HG03439 (cell line): ENCODE results near the gene CFAP65.
A peak's percentile ranks its signal among the peaks of the same experiment; 100 is the strongest.

Source experiments
- ATAC-seq: cut with Tn5 transposase; IDR thresholded peaks from one replicate; pipeline ENCODE4 v1.9.1; 2021; ENCODE audit warnings: mild to moderate bottlenecking, moderate library complexity; ENCODE audit not compliant: unreplicated experiment

The CFAP65 gene

DNA sequence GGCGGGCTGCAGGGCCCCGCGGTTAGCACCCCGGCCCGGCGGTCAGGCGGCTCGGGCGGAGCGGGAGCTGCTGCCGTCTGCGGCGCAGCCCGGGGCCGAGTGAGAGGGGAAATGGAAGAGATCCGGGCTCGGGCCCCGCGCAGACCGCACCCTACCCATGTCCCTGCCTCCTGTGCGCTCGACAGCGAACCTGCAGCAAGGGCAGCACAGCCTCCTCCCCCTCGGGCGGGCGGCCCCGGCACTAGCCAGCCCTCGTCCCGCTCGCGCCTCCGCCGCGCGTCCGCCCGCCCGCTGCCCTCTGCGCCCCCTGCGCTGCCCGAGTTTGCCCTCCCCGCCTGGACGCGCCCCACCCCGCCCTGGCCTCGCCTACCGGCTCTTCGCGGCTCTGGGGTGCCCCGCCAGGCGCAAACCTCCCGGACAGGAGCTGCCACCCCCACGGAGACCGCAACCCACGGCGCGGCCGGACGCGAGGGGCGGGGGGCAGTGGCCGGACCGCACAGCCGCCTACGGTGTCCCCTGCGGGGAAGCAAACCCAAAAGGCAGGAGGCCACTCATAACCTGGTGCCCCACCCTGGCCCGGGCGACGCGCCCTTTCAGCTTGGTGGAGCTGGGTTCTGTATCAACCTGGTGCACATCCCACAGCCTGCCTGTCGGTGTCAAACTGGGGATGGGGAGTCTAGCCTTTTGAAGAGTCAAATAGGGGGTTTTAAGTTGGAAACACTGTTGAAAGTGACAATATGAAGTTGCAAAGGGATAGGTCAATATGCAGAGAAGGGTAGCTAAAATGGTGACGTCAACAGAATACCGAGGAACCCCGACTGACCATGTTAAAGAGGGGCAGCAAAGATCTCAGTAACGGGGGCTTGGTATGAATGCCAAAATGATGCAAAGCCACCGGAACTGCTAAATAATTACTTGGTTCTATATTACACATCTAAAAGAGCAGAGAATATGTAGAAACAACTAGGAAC lies 19.8 kb upstream of the CFAP65 start, which contains the start of gene IHH:
IHH (minus strand) TSS at position 101 of the 971 bp plus-strand sequence. CDS start 454 bp downstream, outside the sequence.
- no peak for ATAC-seq

DNA sequence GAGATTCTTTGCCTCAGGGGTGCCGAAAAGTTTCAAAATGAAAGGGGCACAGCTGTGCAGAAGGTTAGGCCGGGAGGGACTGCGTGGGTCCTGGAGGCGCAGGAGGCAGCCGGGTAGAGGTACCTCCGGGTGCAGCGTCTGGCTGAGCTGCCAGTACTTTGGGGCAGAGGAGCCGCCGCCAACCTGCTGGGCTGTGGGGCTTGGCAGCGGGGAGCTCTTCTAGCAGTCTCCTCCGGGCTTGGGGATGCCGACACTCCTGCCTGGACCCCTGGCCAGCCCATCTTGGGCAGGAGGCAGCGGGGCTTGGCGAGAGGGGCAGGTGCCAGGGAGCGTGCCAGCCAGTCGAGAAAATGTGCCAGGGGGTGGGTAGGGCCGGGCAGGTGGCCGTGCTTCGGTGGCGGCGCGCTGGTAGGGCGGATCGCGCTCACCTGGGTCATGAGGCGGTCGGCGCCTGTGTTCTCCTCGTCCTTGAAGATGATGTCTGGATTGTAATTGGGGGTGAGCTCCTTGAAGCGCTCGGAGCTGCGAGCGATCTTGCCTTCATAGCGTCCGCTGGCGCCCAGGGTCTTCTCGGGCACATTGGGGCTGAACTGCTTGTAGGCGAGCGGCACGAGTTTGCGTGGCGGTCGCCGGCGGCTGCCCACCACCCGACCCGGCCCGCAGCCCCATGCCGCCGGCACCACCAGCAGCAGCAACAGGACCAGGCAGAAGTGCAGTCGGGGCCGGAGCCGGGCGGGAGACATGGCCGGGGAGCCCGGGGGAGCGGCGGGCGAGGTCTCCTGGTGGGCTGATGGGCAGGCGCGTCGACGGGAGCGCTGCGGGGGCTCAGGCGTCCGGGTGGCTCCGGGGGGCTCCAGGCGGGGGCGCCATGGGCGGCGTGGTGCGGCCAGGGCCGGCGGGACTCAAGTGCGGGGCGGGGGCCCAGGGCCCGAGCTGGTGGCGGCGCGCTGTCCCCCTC lies 18.7 kb upstream of the CFAP65 start:
- no peak for ATAC-seq

- no peak for ATAC-seq
Measured at GRCh38 chr2:219059375-219059724, 18.0 kb upstream of the CFAP65 start.

DNA sequence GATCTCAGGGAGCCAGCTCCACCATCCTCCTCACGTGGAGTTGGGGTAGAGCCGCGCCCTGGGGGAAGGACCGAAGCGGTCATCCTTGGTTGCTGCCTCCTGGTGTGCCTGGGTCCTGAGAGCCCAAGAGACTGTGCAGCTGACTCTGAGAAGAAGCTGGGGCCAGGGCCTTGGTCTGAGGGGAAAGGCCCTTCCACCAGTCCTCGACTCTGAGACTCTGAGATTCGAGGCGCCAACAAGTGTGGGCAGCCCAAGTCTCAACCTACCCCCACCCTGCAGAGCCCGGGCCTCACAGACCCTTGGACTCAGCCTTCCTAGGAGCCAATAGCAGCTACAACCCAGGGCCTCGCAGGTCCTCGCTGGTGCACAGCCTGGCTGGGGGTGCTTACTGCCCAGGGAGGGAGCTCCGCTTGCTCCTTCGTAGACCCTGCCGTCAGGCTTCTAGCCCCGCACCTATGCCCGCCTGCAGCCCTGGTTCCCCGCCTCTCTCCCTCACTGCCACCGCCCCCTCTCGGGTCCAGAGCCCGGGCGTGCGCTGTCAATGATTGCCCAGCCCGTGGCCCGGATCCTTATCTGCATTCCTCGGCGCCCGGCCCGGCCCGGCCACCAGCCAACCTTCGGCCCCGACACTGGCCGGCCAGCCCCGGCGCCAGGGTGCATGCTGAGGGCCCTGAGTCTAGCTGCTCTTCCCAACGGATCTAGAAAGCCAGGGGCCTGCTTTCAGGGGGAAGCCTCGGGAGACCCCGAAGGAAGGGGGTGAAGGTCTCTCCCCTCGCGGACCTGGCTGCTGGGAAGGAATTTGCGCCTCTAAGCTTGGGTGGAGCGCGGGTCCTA lies 17.4 kb upstream of the CFAP65 start:
- ATAC-seq = no peak

- peak; percentile 78 for ATAC-seq
Measured at GRCh38 chr2:219057709-219058540, 16.6 kb upstream of the CFAP65 start.

GRCh38 chr2:219056896-219057708 lies 15.8 kb upstream of the CFAP65 start:
- ATAC-seq = no peak

GRCh38 chr2:219056176-219056895 lies 15.0 kb upstream of the CFAP65 start:
- ATAC-seq = no peak

DNA sequence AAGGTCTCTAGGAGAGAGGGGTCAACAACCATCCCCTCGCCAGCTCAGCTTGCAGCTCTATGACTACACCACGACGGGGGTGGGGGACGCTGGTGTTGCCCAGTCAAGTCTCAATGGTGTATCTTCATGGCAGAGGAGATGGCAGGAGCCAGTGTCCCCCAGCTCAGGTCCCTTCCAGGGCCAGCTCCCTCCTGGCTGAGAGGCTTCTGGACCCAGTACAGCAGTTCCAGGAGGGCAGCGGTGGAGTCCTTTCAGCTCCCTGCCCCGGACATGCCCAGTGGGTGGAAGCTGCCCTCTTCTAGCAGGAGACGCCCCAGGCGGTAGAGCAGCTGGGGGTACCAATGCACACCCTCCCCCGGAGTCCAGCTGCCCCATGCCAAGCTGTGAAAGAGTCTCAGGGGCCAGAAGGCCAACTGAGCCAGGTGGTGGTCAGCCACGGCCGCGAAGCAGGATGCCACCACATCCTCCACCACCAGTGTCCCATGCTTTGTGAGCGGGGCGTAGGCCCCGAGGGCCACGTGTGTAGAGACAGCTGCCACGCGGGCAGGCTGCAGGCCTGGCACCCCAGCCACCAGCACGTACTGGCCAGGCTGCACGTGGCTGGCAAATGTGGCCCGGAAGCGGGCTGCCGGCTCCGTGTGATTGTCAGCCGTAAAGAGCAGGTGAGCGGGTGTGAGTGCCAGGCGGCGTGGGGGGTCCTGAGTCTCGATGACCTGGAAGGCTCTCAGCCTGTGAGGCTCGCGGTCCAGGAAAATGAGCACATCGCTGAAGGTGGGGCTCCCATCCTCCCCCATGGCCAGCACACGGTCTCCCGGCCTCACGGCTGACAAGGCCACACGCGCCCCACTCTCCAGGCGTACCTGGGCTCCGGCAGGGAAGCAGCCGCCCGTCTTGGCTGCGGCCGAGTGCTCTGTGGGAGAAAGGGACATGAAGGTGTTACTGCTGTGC lies 13.9 kb upstream of the CFAP65 start:
- no peak for ATAC-seq

GRCh38 chr2:219049282-219049681 lies 8.0 kb upstream of the CFAP65 start:
- no peak for ATAC-seq

DNA sequence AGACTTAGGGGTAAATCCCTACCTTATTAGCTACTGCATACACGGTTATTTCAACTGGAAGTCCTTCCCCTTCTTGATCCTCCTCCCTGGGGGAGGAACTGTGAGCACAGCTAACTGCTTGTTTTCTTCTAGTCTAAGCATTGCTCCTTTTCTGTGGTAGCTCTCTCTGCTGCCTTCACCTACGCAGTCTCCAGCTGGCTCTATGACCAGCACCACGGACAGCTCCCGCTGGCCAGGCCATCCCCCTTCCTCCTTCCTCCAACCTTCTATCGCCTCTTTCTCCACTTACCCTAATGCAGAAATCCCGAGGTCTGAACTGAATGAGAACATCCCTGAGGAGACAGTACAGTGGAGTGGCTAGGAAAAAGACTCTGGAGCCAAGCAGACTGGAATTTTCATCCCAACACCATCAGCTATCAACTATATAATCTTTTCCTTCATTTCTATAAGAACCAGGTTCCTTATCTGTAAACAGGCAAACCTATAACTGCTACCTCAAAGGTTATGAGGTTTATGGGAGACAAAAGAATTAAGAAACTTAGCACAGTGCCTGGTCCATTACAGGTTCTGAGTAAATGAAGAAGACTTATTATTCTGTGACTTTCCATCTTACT lies 4.7 kb upstream of the CFAP65 start:
- no peak for ATAC-seq

DNA sequence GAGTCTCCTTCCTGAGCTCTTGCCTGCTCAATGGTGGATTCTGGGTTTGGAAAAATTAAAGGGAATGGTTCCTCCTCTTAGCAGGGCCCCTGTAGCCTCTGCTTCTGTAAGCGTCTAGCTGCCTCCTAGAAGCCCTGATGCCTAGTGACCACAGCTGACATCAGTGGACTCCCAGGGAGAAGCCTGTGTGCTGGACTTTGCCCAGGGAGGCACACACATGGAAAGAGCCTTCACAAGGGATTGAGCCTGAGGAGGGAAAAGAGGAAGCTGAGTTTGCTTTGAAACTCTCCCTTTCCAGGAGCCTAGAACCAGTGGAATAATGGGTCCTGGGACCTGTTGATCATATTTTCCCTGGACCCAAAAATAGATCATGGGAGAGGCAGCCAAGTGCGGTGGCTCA lies 1.4 kb upstream of the CFAP65 start:
- ATAC-seq = no peak

- no peak for ATAC-seq
Measured at GRCh38 chr2:219042157-219042556, 841 bp upstream of the CFAP65 start.

GRCh38 chr2:219038600-219038999 lies 2.7 kb downstream of the CFAP65 start:
- ATAC-seq = no peak

DNA sequence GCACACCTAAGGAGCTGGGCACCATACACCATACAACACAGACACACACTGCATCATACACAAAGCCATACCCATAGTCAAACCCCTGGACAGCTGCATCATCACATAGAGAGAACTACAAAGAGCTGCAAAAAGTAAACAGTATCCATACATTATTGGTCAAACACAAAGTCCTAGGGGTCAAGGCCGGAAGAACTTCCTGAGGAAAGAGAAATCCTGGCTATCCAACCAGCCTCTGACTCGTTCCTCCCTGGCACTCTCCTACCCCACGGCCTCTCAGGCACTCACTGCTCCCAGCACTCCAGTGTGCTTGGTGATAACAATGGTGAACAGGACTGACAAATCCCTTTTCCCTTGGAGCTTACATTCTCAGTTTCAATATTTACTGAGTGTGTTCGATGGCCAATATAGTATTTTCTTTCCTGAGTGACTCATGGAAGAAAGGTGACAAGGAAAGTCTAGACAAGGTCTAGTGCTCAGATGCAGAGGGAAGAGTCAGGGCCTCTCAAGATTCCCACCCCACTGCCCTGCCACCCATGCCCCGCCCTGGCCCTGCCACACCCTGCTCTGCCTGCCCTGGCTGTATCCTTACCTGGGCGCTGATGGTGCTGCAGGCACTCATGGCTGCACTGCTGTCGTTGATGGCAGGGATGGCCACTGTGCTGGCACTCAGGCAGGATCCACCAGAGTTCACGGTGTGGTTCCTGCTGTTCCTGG lies 3.4 kb downstream of the CFAP65 start:
- ATAC-seq = no peak

GRCh38 chr2:219035942-219036341 lies 5.4 kb downstream of the CFAP65 start:
- ATAC-seq = no peak

DNA sequence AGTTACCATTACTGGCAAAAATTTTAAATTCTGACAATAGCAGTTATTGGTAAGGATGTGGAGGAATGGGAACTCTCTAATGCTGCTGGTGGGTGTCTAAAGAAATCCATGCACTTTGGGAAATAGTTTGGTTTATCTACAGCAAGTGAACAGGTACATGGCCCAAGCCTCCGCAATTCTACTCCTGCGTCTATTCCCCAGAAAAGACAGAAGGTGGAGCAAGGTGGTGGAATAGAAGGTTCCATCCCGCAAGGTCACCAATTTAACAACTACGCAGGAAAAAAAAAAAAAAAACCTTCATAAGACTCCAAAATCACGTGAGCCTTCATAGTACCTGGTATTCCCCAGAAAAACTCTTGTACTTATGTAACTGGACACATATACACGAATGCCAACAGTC lies 6.5 kb downstream of the CFAP65 start:
- ATAC-seq = no peak
